ENCODE results near the gene ZC4H2.

- no peak for TF ChIP-seq EZH2 (IDR thresholded peaks at IDR 0.05; ENCODE audit: borderline replicate concordance, low read depth, low read length, severe bottlenecking)
- no peak for TF ChIP-seq CTCF (IDR thresholded peaks at IDR 0.05; ENCODE audit: borderline replicate concordance, extremely low read depth, low read length, poor library complexity, severe bottlenecking)
Measured at GRCh38 chrX:64996805-64997204, 20.6 kb upstream of the ZC4H2 start.

Data from DND-41 (cell line).